MM.1S (cell line): ENCODE data around the gene SLIT3.

Source experiments
- DNase-seq: peaks from one replicate; pipeline ENCODE4 v3.0.0-alpha.2; 2015
- H2AFZ ChIP-seq: fragments of 300-600 bp; sonication (generic); 2 replicates; pipeline ENCODE4 v1.6.0; 2016; ENCODE audit warnings: antibody characterized with exemption, low read length
- H3F3A ChIP-seq: fragments of 300-600 bp; sonication (generic); 2 replicates; pipeline ENCODE4 v1.6.1; 2016; ENCODE audit warnings: mild to moderate bottlenecking, antibody characterized with exemption, low read length, moderate library complexity, mixed read lengths; ENCODE audit not compliant: insufficient read depth
- H3K27ac ChIP-seq: fragments of 300-600 bp; sonication (generic); 2 replicates; pipeline ENCODE4 v1.5.1; 2016; ENCODE audit warnings: mild to moderate bottlenecking, low read length
- H3K27me3 ChIP-seq: fragments of 300-600 bp; sonication (generic); replicated peaks from 2 replicates; pipeline ENCODE4 v1.6.0; 2016; ENCODE audit warnings: low read length; ENCODE audit not compliant: insufficient read depth
- H3K36me3 ChIP-seq: fragments of 300-600 bp; sonication (generic); replicated peaks from 2 replicates; pipeline ENCODE4 v1.6.1; 2016; ENCODE audit warnings: mild to moderate bottlenecking, low read length, mixed read lengths; ENCODE audit not compliant: insufficient read depth
- H3K4me1 ChIP-seq: fragments of 300-600 bp; sonication (generic); 2 replicates; pipeline ENCODE4 v1.6.1; 2016; ENCODE audit warnings: low read length, mixed read lengths
- H3K4me2 ChIP-seq: fragments of 300-600 bp; sonication (generic); 2 replicates; pipeline ENCODE4 v1.6.0; 2016; ENCODE audit warnings: low read depth, low read length
- H3K4me3 ChIP-seq: fragments of 300-600 bp; sonication (generic); 2 replicates; pipeline ENCODE4 v1.5.1; 2016; ENCODE audit warnings: low read length, mixed read lengths
- H3K79me2 ChIP-seq: fragments of 300-600 bp; sonication (generic); 2 replicates; pipeline ENCODE4 v1.6.1; 2016; ENCODE audit warnings: mixed run types, low read length, mixed read lengths
- H3K9ac ChIP-seq: fragments of 300-600 bp; sonication (generic); 2 replicates; pipeline ENCODE4 v1.6.1; 2016; ENCODE audit warnings: low read length, mixed read lengths
- H3K9me2 ChIP-seq: fragments of 300-600 bp; sonication (generic); replicated peaks from 2 replicates; pipeline ENCODE4 v1.6.1; 2016; ENCODE audit warnings: mild to moderate bottlenecking, low read length, mixed read lengths; ENCODE audit not compliant: insufficient read depth
- H3K9me3 ChIP-seq: fragments of 300-600 bp; sonication (generic); replicated peaks from 2 replicates; pipeline ENCODE4 v1.6.1; 2016; ENCODE audit warnings: mild to moderate bottlenecking, low read length, mixed read lengths; ENCODE audit not compliant: insufficient read depth
- H4K20me1 ChIP-seq: fragments of 300-600 bp; sonication (generic); 2 replicates; pipeline ENCODE4 v1.6.1; 2016; ENCODE audit warnings: mild to moderate bottlenecking, low read length, moderate library complexity, mixed read lengths; ENCODE audit not compliant: insufficient read depth
- EZH2 ChIP-seq: fragments of 300-600 bp; sonication (generic); optimal IDR thresholded peaks from 2 replicates; pipeline ENCODE3; 2017; ENCODE audit warnings: low read depth, mild to moderate bottlenecking, antibody characterized with exemption, low read length, mixed read lengths
- EZH2phosphoT487 ChIP-seq: fragments of 300-600 bp; sonication (generic); IDR thresholded peaks from 2 replicates; pipeline ENCODE4 v1.6.1; 2018; ENCODE audit warnings: antibody characterized with exemption, low read length
- TF ChIP-seq, protein P1 (sequence below): fragments of 300-600 bp; sonication (generic); IDR thresholded peaks from 2 replicates; pipeline ENCODE4 v1.5.1; 2016; ENCODE audit warnings: antibody characterized with exemption, low read length, mixed read lengths

Gene SLIT3

DNA sequence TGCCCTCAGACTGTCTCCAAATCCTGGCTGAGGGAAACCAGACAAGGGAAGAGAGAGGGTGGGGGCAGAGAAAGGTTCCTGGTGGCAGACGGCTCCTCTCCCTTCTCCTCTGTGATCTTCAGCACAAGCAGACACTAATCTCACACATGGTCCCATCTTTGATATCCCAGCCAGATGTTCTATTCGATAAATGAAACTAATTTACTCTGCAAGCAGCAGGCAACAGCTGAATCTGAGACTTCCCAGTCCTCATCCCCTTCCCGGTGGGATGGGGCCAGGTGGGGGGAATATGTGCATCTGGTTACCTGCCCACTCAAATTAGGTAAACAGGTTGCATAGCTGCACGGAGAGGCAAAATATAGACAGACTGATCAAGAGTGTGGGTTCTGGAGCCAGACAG is 512.8 kb downstream of the SLIT3 start:
- Histone ChIP-seq H4K20me1 (no peaks in the 10 kb centered on the region), H3K36me3 (no peaks in the 10 kb centered on the region), H3K4me2 (no peak overlapping the region), H2AFZ (no peak overlapping the region), H3K4me1 (no peaks in the 10 kb centered on the region), H3K9me3 (no peaks in the 10 kb centered on the region), H3K27ac (no peak overlapping the region), H3K4me3 (no peak overlapping the region), H3F3A (no peaks in the 10 kb centered on the region), H3K27me3 (no peaks in the 10 kb centered on the region), H3K79me2 (no peaks in the 10 kb centered on the region), H3K9me2 (no peaks in the 10 kb centered on the region), H3K9ac (no peak overlapping the region)
- no peak for DNase-seq
- TF ChIP-seq EZH2phosphoT487 (no peak), EZH2 (no peak)
- TF ChIP-seq, protein P1, sequence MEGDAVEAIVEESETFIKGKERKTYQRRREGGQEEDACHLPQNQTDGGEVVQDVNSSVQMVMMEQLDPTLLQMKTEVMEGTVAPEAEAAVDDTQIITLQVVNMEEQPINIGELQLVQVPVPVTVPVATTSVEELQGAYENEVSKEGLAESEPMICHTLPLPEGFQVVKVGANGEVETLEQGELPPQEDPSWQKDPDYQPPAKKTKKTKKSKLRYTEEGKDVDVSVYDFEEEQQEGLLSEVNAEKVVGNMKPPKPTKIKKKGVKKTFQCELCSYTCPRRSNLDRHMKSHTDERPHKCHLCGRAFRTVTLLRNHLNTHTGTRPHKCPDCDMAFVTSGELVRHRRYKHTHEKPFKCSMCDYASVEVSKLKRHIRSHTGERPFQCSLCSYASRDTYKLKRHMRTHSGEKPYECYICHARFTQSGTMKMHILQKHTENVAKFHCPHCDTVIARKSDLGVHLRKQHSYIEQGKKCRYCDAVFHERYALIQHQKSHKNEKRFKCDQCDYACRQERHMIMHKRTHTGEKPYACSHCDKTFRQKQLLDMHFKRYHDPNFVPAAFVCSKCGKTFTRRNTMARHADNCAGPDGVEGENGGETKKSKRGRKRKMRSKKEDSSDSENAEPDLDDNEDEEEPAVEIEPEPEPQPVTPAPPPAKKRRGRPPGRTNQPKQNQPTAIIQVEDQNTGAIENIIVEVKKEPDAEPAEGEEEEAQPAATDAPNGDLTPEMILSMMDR = no peak

DNA sequence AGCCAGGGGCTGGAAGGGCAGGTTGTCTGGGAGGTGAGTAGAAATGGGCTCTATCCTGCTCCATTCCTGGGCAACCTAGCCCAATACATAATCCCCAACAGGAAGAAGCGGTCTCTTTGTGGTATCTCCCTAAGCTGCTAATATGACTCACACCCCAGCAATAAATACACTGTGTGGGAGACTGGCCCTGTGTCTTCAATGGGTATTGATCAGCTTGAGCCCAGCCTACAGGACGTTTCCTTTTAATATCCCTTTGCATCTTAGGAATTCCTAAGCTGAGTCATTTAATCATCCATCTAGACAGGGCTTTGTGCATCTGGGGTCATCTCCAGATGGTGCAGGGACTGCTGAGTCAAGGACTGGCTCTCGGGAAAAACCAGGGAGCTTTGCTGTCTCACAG is 514.8 kb downstream of the SLIT3 start:
- Histone ChIP-seq H3K36me3 (no peaks in the 10 kb centered on the region), H3K9ac (no peak overlapping the region), H3K4me2 (no peak overlapping the region), H3F3A (no peaks in the 10 kb centered on the region), H3K9me2 (no peaks in the 10 kb centered on the region), H3K4me3 (no peak overlapping the region), H3K27me3 (no peaks in the 10 kb centered on the region), H2AFZ (no peak overlapping the region), H3K9me3 (no peaks in the 10 kb centered on the region), H3K79me2 (no peaks in the 10 kb centered on the region), H3K4me1 (no peaks in the 10 kb centered on the region), H4K20me1 (no peaks in the 10 kb centered on the region), H3K27ac (no peak overlapping the region)
- TF ChIP-seq EZH2phosphoT487 (no peak), EZH2 (no peak)
- TF ChIP-seq, protein P1 = no peak
- DNase-seq = no peak

DNA sequence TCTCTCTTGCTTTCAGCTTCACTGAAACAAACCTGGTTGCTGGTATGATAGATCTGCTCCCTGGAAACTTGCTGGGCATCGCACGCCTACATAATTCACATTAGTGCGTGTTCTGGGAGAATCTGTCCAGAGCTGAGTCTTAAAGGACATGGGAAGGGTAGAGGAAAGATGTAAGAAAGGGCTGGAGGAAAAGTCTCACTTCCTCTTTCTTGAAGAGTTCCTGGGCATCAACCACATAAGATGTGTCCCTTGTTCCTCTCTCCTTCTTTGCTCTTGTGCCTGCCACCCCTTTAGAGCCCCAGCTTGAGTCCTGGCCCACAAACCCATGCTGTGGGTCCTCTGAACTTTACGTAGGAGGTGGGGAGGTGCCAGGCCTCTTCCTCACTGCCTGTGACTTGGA is 516.5 kb downstream of the SLIT3 start:
- H2AFZ ChIP-seq = no peak overlapping the region
- no peaks in the 10 kb centered on the region for H3K9me3 ChIP-seq
- no peaks in the 10 kb centered on the region for H3K79me2 ChIP-seq
- no peak overlapping the region for H3K9ac ChIP-seq
- H3K36me3 ChIP-seq = no peaks in the 10 kb centered on the region
- no peaks in the 10 kb centered on the region for H4K20me1 ChIP-seq
- no peaks in the 10 kb centered on the region for H3K27me3 ChIP-seq
- H3K9me2 ChIP-seq = no peaks in the 10 kb centered on the region
- H3K27ac ChIP-seq = no peak overlapping the region
- H3K4me3 ChIP-seq = no peak overlapping the region
- no peaks in the 10 kb centered on the region for H3K4me1 ChIP-seq
- no peak overlapping the region for H3K4me2 ChIP-seq
- H3F3A ChIP-seq = no peaks in the 10 kb centered on the region
- TF ChIP-seq, protein P1 = no peak
- TF ChIP-seq EZH2phosphoT487 = no peak
- TF ChIP-seq EZH2 = no peak
- DNase-seq = no peak
